Vagina (tissue), 2 donors: ENCODE data around the gene THAP5.

Experiments used
- POLR2A ChIP-seq, 2 donors: fragments of 450-650 bp; IDR thresholded peaks; one replicate each; pipeline ENCODE4 v1.6.1; 2017; ENCODE audit warnings: antibody characterized with exemption in 2 of 2, mild to moderate bottlenecking in 2 of 2, moderate library complexity in 2 of 2
- TF ChIP-seq, protein P1 (sequence below), 3 experiments: fragments of 450-650 bp in 2 of 3; fragments of 200-600 bp in 1 of 3; sonication (generic) in 1 of 3; IDR thresholded peaks; one replicate each; pipeline ENCODE4 v1.5.1; 2017 to 2019; ENCODE audit warnings: antibody characterized with exemption in 3 of 3, mild to moderate bottlenecking in 2 of 3, moderate library complexity in 2 of 3

GRCh38 chr7:108580298-108580697 is 10.8 kb upstream of the THAP5 start:
- TF ChIP-seq, protein P1, sequence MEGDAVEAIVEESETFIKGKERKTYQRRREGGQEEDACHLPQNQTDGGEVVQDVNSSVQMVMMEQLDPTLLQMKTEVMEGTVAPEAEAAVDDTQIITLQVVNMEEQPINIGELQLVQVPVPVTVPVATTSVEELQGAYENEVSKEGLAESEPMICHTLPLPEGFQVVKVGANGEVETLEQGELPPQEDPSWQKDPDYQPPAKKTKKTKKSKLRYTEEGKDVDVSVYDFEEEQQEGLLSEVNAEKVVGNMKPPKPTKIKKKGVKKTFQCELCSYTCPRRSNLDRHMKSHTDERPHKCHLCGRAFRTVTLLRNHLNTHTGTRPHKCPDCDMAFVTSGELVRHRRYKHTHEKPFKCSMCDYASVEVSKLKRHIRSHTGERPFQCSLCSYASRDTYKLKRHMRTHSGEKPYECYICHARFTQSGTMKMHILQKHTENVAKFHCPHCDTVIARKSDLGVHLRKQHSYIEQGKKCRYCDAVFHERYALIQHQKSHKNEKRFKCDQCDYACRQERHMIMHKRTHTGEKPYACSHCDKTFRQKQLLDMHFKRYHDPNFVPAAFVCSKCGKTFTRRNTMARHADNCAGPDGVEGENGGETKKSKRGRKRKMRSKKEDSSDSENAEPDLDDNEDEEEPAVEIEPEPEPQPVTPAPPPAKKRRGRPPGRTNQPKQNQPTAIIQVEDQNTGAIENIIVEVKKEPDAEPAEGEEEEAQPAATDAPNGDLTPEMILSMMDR (IDR thresholded peaks at IDR 0.05) = no peak
- TF ChIP-seq POLR2A (IDR thresholded peaks at IDR 0.05) = no peak
